Activated CD8-positive, alpha-beta memory T cell treated with anti-CD3 and anti-CD28 coated beads, Interleukin-2, amount 50 U/mL, for 24 hours (primary cell): ENCODE data around the gene SNX12.
"Not testable (repeated sequence)": the region's sequence is repeated elsewhere in the genome, so short reads cannot be mapped to it uniquely, and the experiment has no call there.

ENCODE experiments used
- DNase-seq: peaks from one replicate; pipeline ENCODE4 v3.0.0-alpha.2; 2020; ENCODE audit errors: extremely low read depth

SNX12 gene

DNA sequence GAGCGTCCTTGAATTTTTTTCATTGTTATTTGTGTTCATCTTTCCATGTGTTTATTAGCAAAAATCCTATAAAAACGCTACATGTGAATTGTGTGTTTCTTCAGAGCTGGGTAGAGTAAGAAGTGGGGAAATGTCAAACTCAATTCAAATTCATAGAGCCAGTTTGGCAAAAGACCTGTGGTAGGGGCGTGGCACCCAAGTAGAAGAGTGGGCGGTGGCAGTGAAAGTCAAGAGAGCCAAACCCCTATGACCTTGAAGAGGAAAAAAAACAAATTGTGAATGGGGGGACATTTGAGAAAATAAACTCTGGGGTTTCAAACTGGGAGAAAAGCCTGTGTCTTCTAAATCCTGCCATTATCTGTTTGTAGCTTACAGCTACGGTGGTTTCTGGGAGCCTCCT, 23.1 kb upstream of the SNX12 start:
- no peak for DNase-seq

- DNase-seq, result no peak
Observed at GRCh38 chrX:71085900-71086299, 17.8 kb upstream of the SNX12 start.

- DNase-seq, result no peak
Observed at GRCh38 chrX:71082822-71083221, 14.7 kb upstream of the SNX12 start.

GRCh38 chrX:71082124-71082647, 14.1 kb upstream of the SNX12 start:
- DNase-seq, result no peak

- DNase-seq, result no peak
Observed at GRCh38 chrX:71081330-71082123, 13.4 kb upstream of the SNX12 start.

DNA sequence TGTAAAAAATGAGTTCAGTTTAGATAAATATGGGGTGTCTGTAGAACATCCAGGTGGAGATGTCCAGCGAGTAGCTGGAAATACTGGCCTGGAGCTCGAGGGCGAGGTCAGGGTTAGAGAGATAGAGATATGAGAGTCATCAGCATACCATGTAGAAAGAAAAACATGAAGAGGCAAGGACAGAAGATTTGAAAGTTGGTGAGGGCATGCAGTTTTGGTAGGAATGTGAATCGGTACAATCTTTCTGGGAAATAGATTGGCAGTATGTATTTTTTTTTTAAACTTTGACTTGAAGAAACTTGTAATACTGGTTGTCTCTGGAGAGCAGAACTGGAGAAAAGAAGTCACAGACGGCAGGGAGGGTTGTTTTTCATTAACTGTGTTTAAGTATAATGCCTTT, 2.4 kb upstream of the SNX12 start:
- DNase-seq, result no peak

DNA sequence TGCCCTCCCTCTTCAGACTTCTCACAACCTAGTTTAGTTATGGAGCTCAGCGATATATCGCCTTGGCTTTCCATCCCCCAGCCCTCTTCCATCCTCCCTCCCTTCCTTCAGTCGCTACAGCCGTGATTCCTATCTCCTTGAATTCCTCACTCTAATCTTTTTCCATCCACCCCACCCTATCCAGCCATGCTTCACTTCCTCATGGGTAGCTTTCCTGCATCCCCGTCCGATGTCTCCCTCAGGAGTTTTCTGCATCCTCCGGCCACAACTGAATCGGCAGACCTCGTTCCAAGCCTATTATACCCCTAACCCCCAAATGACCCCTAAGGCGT, 456 bp downstream of the SNX12 start:
- no peak for DNase-seq

GRCh38 chrX:71067089-71067488, 1.0 kb downstream of the SNX12 start:
- no peak for DNase-seq

GRCh38 chrX:71060127-71060526, 8.0 kb downstream of the SNX12 start:
- DNase-seq, result no peak

GRCh38 chrX:71057848-71058530, 10.1 kb downstream of the SNX12 start:
- DNase-seq, result no peak

DNA sequence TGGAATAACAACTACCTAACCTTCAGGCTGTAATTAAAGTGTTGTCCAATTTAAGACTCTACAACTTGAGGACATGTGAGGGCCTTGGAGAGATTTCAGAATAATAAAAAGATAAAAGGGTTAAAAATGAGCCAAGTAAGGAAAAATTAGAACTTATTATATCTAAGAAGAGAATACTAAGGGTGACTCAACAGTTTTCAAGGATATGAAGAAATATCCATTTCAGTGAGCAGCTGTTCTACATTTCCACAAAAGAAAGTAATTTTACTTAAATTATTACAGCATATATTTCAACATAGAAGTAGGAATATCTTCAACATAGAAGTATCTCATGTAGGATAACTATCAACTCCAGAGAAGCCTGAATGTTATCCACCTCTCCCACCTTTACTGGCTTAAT, 11.3 kb downstream of the SNX12 start:
- no peak for DNase-seq

- no peak for DNase-seq
Observed at GRCh38 chrX:71053217-71053621, 14.9 kb downstream of the SNX12 start.

DNA sequence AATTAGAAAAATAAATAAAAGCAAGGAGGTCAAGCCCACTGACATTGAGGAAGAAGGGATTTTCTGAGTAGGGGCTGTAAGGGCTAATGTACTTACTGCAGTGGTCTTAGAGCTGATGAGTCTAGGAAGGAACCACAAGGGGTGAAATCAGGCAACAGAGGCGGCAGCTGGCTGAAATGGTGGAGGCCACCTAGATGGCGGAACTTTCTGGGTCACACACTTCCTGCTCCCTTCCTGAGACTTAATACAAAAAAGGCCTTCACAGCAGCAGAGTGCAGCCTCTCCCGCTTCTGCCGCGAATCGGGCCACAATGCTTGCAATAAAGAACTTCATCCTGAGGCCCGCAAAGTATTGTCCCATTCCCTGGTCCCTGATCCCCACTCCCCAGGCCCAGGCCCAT, 15.4 kb downstream of the SNX12 start:
- no peak for DNase-seq

GRCh38 chrX:71047891-71048290, 20.2 kb downstream of the SNX12 start:
- not testable (repeated sequence) for DNase-seq

DNA sequence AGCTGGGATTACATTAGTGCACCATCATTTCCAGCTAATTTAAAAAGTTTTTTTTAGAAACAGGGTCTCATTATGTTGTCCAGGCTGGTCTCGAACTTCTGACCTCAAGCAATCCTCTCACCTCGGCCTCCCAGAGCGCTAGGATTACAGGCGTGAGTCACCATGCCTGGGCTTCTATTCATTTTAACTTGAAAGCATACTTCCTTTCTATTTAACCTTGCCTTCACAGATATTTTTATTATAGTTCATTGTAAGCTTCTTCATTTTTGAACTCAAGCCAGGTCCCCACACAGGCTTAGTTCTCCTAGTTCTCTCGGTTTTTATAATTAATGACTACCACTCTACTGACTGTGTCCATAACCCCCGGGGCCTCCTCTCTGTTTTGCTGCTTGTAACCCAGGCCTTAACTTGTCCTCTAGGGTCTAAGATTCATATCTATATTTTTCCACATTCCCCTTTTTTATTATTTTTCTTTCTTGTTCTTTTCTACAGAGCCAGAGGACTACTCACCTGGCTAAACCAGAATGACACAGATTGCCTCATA, 50.7 kb downstream of the SNX12 start:
- DNase-seq, result no peak
